HCT116 (cell line): ENCODE results near the gene DLL1. TPM values are rescaled to one million over a fixed set of nuclear protein-coding genes. Genes with fewer than 3 reads are reported as not detected.

ENCODE experiments used
- ATAC-seq: fragments of 200-7000 bp; cut with Tn5 transposase; 2 replicates; pipeline ENCODE4 v1.9.1; 2020; ENCODE audit warnings: mild to moderate bottlenecking, moderate library complexity
- BruUV-seq: library from RNA; stranded (reverse); fragments of 400-500 nt; replicated peaks from 2 replicates; lab custom pipeline; 2021; lab: Mats Ljungman, UMichigan
- CTCF ChIA-PET: fragments of 300-600 bp; sonication (Branson Sonifier 250); formaldehyde crosslinking; loops from one replicate; lab custom pipeline; 2021; ENCODE audit warnings: antibody characterized with exemption; lab: Charles Lee
- POLR2A ChIA-PET: fragments of 300-600, 350-600 bp; sonication (Branson Sonifier 250); formaldehyde crosslinking; loops from one replicate; lab custom pipeline; 2021; ENCODE audit warnings: antibody characterized with exemption; lab: Charles Lee
- RAD21 ChIA-PET, 2 experiments: fragments of 300-600 bp; sonication (Branson Sonifier 250); formaldehyde crosslinking; loops; one replicate each; lab custom pipeline; 2023; ENCODE audit warnings: low total read pairs in 2 of 2; ENCODE audit not compliant: uncharacterized antibody in 2 of 2, unreplicated experiment in 2 of 2, low non-redundant PET in 1 of 2; lab: Charles Lee
- DNase-seq: peaks from one replicate; pipeline ENCODE4 v3.0.0-alpha.2; 2010; ENCODE audit warnings: low read depth, low spot score
- H2AFZ ChIP-seq: fragments of 200-600 bp; shearing (Covaris generic), sonication (generic); 2 replicates; pipeline ENCODE4 v1.6.1; 2017; ENCODE audit warnings: low read depth, mixed run types, mixed read lengths, antibody characterized with exemption, low read length; ENCODE audit not compliant: poor library complexity, severe bottlenecking
- H3K27ac ChIP-seq: 2 replicates; pipeline ENCODE4 v1.5.1; 2012; ENCODE audit warnings: low read depth, low read length
- H3K27me3 ChIP-seq: fragments of 200-600 bp; sonication (generic); 2 replicates; pipeline ENCODE4 v1.6.1; 2016; ENCODE audit warnings: mixed run types, low read length, mixed read lengths; ENCODE audit not compliant: insufficient read depth
- H3K36me3 ChIP-seq, 2 experiments: fragments of 200-500 bp in 1 of 2; fragments of 200-600 bp in 1 of 2; sonication (Bioruptor generic) in 1 of 2; sonication (generic) in 1 of 2; 2 replicates each; pipeline versions ENCODE4 v1.5.1 to v1.6.1; 2014 to 2016; ENCODE audit warnings: low read length in 2 of 2, inconsistent platforms in 1 of 2, mixed read lengths in 1 of 2, mixed run types in 1 of 2; ENCODE audit not compliant: insufficient read depth in 2 of 2, control insufficient read depth in 1 of 2
- H3K4me1 ChIP-seq, 2 experiments: fragments of 200-600 bp in 1 of 2; sonication (generic) in 1 of 2; 2 replicates each; pipeline versions ENCODE4 v1.5.1 to v1.6.1; 2012 to 2017; ENCODE audit warnings: low read length in 2 of 2, inconsistent platforms in 1 of 2, mild to moderate bottlenecking in 1 of 2, mixed read lengths in 1 of 2, mixed run types in 1 of 2, moderate library complexity in 1 of 2; ENCODE audit not compliant: insufficient read depth in 2 of 2, control insufficient read depth in 1 of 2
- H3K4me2 ChIP-seq: fragments of 200-600 bp; sonication (generic); 2 replicates; pipeline ENCODE4 v1.6.1; 2017; ENCODE audit warnings: mixed run types, low read length, mixed read lengths
- H3K4me3 ChIP-seq, 2 experiments: fragments of 200-600 bp in 1 of 2; sonication (generic) in 1 of 2; replicated peaks in 1 of 2; 2 replicates each; pipeline ENCODE4 v1.5.1; 2011 to 2016; ENCODE audit warnings: low read length in 2 of 2, control low read depth in 1 of 2, low read depth in 1 of 2, mild to moderate bottlenecking in 1 of 2, mixed read lengths in 1 of 2, mixed run types in 1 of 2
- H3K79me2 ChIP-seq: fragments of 200-600 bp; sonication (generic); 2 replicates; pipeline ENCODE4 v1.6.1; 2017; ENCODE audit warnings: mild to moderate bottlenecking, mixed run types, low read length, moderate library complexity, mixed read lengths; ENCODE audit not compliant: insufficient read depth
- H3K9ac ChIP-seq: fragments of 200-600 bp; sonication (generic); 2 replicates; pipeline ENCODE4 v1.6.1; 2016; ENCODE audit warnings: low read length, mixed read lengths
- H3K9me2 ChIP-seq: fragments of 200-600 bp; sonication (generic), shearing (Covaris generic); 2 replicates; pipeline ENCODE4 v1.6.1; 2017; ENCODE audit warnings: mixed run types, mild to moderate bottlenecking, moderate library complexity; ENCODE audit not compliant: insufficient read depth
- H3K9me3 ChIP-seq, 2 experiments: fragments of 200-500 bp in 1 of 2; fragments of 200-600 bp in 1 of 2; sonication (Bioruptor generic) in 1 of 2; sonication (generic) in 1 of 2; 2 replicates each; pipeline ENCODE4 v1.6.1; 2014 to 2017; ENCODE audit warnings: low read length in 2 of 2, mixed read lengths in 2 of 2, inconsistent platforms in 1 of 2, low read depth in 1 of 2, mild to moderate bottlenecking in 1 of 2, mixed run types in 1 of 2, moderate library complexity in 1 of 2; ENCODE audit not compliant: control insufficient read depth in 1 of 2, insufficient read depth in 1 of 2
- H4K20me1 ChIP-seq: fragments of 200-600 bp; sonication (generic), shearing (Covaris generic); 2 replicates; pipeline ENCODE4 v1.6.1; 2017; ENCODE audit warnings: mixed run types, mild to moderate bottlenecking, moderate library complexity; ENCODE audit not compliant: insufficient read depth
- CEBPB ChIP-seq: IDR thresholded peaks from 2 replicates; pipeline ENCODE4 v1.6.1; 2012; ENCODE audit warnings: low read depth
- EGR1 ChIP-seq: IDR thresholded peaks from 2 replicates; pipeline ENCODE4 v1.6.1; 2012; ENCODE audit warnings: low read depth
- EZH2 ChIP-seq: fragments of 200-600 bp; sonication (generic); IDR thresholded peaks from 2 replicates; pipeline ENCODE4 v1.6.1; 2017; ENCODE audit warnings: antibody characterized with exemption, mixed run types
- EZH2phosphoT487 ChIP-seq: fragments of 200-600 bp; IDR thresholded peaks from 2 replicates; pipeline ENCODE4 v1.6.1; 2018; ENCODE audit warnings: antibody characterized with exemption, borderline replicate concordance
- JUND ChIP-seq: IDR thresholded peaks from 2 replicates; pipeline ENCODE4 v1.6.1; 2012
- MAX ChIP-seq: IDR thresholded peaks from 2 replicates; pipeline ENCODE4 v1.6.1; 2012
- POLR2A ChIP-seq: IDR thresholded peaks from 2 replicates; pipeline ENCODE4 v1.7.0; 2011; ENCODE audit warnings: borderline replicate concordance; ENCODE audit not compliant: insufficient read depth, insufficient read length; ENCODE audit errors: extremely low read depth
- POLR2AphosphoS5 ChIP-seq: IDR thresholded peaks from 2 replicates; pipeline ENCODE4 v1.6.1; 2011; ENCODE audit warnings: mild to moderate bottlenecking, low read depth, low read length, moderate library complexity
- RAD21 ChIP-seq: IDR thresholded peaks from 2 replicates; pipeline ENCODE4 v1.6.1; 2012; ENCODE audit warnings: low read depth, mild to moderate bottlenecking
- REST ChIP-seq: IDR thresholded peaks from 2 replicates; pipeline ENCODE4 v1.6.1; 2012; ENCODE audit warnings: low read depth
- SIN3A ChIP-seq: IDR thresholded peaks from 2 replicates; pipeline ENCODE4 v1.6.1; 2012; ENCODE audit warnings: low read depth
- SP1 ChIP-seq: IDR thresholded peaks from 2 replicates; pipeline ENCODE4 v1.6.1; 2012; ENCODE audit warnings: low read depth
- SRF ChIP-seq: IDR thresholded peaks from 2 replicates; pipeline ENCODE4 v1.6.1; 2012; ENCODE audit warnings: low read depth
- YY1 ChIP-seq: IDR thresholded peaks from 2 replicates; pipeline ENCODE4 v1.6.1; 2011; ENCODE audit warnings: low read length, low read depth, moderate library complexity, mild to moderate bottlenecking; ENCODE audit not compliant: insufficient replicate concordance; ENCODE audit errors: extremely low read depth
- ZBTB33 ChIP-seq: IDR thresholded peaks from 2 replicates; pipeline ENCODE4 v1.6.1; 2011; ENCODE audit warnings: mild to moderate bottlenecking, low read length, moderate library complexity; ENCODE audit not compliant: insufficient replicate concordance; ENCODE audit errors: extremely low read depth
- ZNF274 ChIP-seq: fragments of 200-500 bp; sonication (Bioruptor generic); IDR thresholded peaks from 2 replicates; pipeline ENCODE4 v1.6.1; 2014; ENCODE audit warnings: mild to moderate bottlenecking, low read depth, low read length, inconsistent platforms
- intact Hi-C: fragments of 100-400 bp; cut with micrococcal nuclease; formaldehyde crosslinking; loops from 2 replicates; pipeline ENCODE4 v1.10.0; 2022
- total RNA-seq: library from RNA; stranded (reverse); gene quantifications from one replicate; pipeline ENCODE4 v1.2.1, GENCODE V29; 2021; ENCODE audit not compliant: unreplicated experiment

DLL1 gene
- total RNA-seq, 1 experiment from 2014 or later: 5.3 TPM

GRCh38 chr6:170285482-170285881 lies 5.4 kb downstream of the DLL1 start:
- POLR2A ChIA-PET: no interaction called here
- RAD21 ChIA-PET: no interaction called here

GRCh38 chr6:170284866-170285469 lies 5.9 kb downstream of the DLL1 start:
- Histone ChIP-seq H4K20me1 (no peaks in the 10 kb centered on the region), H3K27me3 (no peaks in the 10 kb centered on the region), H3K4me1 (peaks cover 0 to 15% of the 10 kb centered on the region in 2 experiments; a peak in 3 of 4 replicates), H3K36me3 (no peaks in the 10 kb centered on the region; a peak in 1 of 4 replicates), H3K27ac (no peak overlapping the region), H3K79me2 (no peaks in the 10 kb centered on the region), H3K4me2 (no peak overlapping the region), H3K9ac (no peak overlapping the region), H2AFZ (no peak overlapping the region), H3K9me3 (no peaks in the 10 kb centered on the region), H3K9me2 (no peaks in the 10 kb centered on the region), H3K4me3 (no peak overlapping the region)
- CTCF ChIA-PET: no interaction called here
- intact Hi-C loops: no loop called here
- DNase-seq (no peak), ATAC-seq (no peak)
- POLR2A ChIA-PET: no interaction called here
- RAD21 ChIA-PET: no interaction called here
- no TSS peak for BruUV-seq
- TF ChIP-seq SIN3A (no peak), SRF (no peak), JUND (no peak), EZH2 (no peak), EGR1 (no peak), POLR2A (no peak), CEBPB (no peak), ZBTB33 (no peak), RAD21 (no peak), POLR2AphosphoS5 (no peak), YY1 (no peak), SP1 (no peak), ZNF274 (no peak), MAX (no peak), REST (no peak)

More at GRCh38 chr6:170285482-170285881, 5.4 kb downstream of the DLL1 start:
- Histone ChIP-seq H3K4me1 (peaks cover 0 to 11% of the 10 kb centered on the region in 2 experiments; a peak in 3 of 4 replicates), H4K20me1 (no peaks in the 10 kb centered on the region), H3K4me2 (no peak overlapping the region), H3K9ac (no peak overlapping the region), H3K9me2 (no peaks in the 10 kb centered on the region), H2AFZ (no peak overlapping the region), H3K79me2 (no peaks in the 10 kb centered on the region), H3K9me3 (no peaks in the 10 kb centered on the region), H3K36me3 (no peaks in the 10 kb centered on the region; a peak in 1 of 4 replicates), H3K27me3 (no peaks in the 10 kb centered on the region), H3K27ac (no peak overlapping the region), H3K4me3 (no peak overlapping the region)
- no TSS peak for BruUV-seq
- CTCF ChIA-PET: no interaction called here
- no peak for DNase-seq
- no peak for ATAC-seq
- TF ChIP-seq YY1: no peak
- no peak for TF ChIP-seq EZH2phosphoT487
- intact Hi-C loops: no loop called here
